Activated CD4-positive, alpha-beta T cell treated with anti-CD3 and anti-CD28 coated beads for 36 hours (primary cell): ENCODE measurements around the gene DISP2. TPM values are rescaled to one million over a fixed set of nuclear protein-coding genes. Genes with fewer than 3 reads are reported as not detected.

Experiments used
- ATAC-seq: fragments of 200-7000 bp; cut with Tn5 transposase; one replicate; pipeline ENCODE4 v1.10.0; 2021; ENCODE audit warnings: mild to moderate bottlenecking, moderate library complexity
- CTCF ChIA-PET: fragments of 350-600 bp; sonication (Branson Sonifier 250); formaldehyde crosslinking; loops from one replicate; lab custom pipeline; 2021; ENCODE audit warnings: antibody characterized with exemption; lab: Charles Lee
- POLR2A ChIA-PET: fragments of 350-600 bp; sonication (Branson Sonifier 250); formaldehyde crosslinking; loops from one replicate; lab custom pipeline; 2021; ENCODE audit warnings: antibody characterized with exemption, inconsistent platforms; lab: Charles Lee
- DNase-seq: peaks from one replicate; pipeline ENCODE4 v3.0.0-alpha.2; 2020
- H3K27ac Mint-ChIP-seq: one replicate; pipeline ENCODE4 v1.8.0; 2021; ENCODE audit warnings: mixed read lengths
- H3K27me3 Mint-ChIP-seq: one replicate; pipeline ENCODE4 v1.8.0; 2021; ENCODE audit warnings: mixed read lengths
- H3K36me3 Mint-ChIP-seq: one replicate; pipeline ENCODE4 v1.8.0; 2021; ENCODE audit warnings: low read depth, mixed read lengths
- H3K4me1 Mint-ChIP-seq: one replicate; pipeline ENCODE4 v1.8.0; 2021; ENCODE audit warnings: mixed read lengths
- H3K4me3 Mint-ChIP-seq: one replicate; pipeline ENCODE4 v1.8.0; 2021; ENCODE audit warnings: mild to moderate bottlenecking, moderate library complexity, mixed read lengths
- H3K9me3 Mint-ChIP-seq: one replicate; pipeline ENCODE4 v1.8.0; 2021; ENCODE audit warnings: low read depth, mixed read lengths
- intact Hi-C, 2 experiments: fragments of 100-400 bp; cut with DNase I in 1 of 2; cut with micrococcal nuclease in 1 of 2; formaldehyde crosslinking; loops; one replicate each; pipeline versions ENCODE4 v1.14.2 to v1.15.1; 2022 to 2024; cut with DNase I, micrococcal nuclease
- total RNA-seq, 2 experiments: library from RNA; stranded (reverse); gene quantifications; one replicate each; pipeline ENCODE4 v1.2.3, GENCODE V29; 2021

DISP2 gene
- total RNA-seq, 2 experiments from 2014 or later, result 0.02 to 0.04 TPM

DNA sequence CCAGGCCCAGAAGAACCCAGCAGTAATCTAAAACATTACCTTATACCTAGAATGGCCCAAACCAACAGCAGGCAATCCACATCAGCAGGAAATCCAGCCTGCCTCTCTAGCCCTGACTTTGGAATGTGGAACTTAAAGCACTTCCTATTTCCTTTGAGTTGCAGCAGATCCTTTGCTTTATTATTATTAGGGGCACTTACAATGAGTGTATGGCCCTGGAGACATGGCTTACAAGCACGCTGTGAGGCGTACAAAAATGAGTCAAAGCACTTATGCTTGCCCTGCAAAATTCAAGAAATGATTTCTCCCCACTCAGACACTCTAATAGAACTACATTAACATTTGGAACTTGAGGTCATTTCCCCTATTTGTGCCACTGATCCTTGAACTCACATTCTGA, 15.0 kb downstream of the DISP2 start:
- H3K4me1 Mint-ChIP-seq, result no peaks in the 10 kb centered on the region
- H3K4me3 Mint-ChIP-seq, result no peak overlapping the region
- intact Hi-C loops, result no loop called here
- H3K36me3 Mint-ChIP-seq, result no peaks in the 10 kb centered on the region
- H3K27ac Mint-ChIP-seq, result no peak overlapping the region
- CTCF ChIA-PET, result interaction anchor here (0.7 to 2.2 kb wide), 3 partner anchors 9 to 687 kb away, joined by 3 to 6 read pairs (median 3); partner anchors contain the start of gene KNSTRN
- POLR2A ChIA-PET, result no interaction called here
- ATAC-seq, result no peak
- no peaks in the 10 kb centered on the region for H3K27me3 Mint-ChIP-seq
- DNase-seq, result no peak
- no peaks in the 10 kb centered on the region for H3K9me3 Mint-ChIP-seq

DNA sequence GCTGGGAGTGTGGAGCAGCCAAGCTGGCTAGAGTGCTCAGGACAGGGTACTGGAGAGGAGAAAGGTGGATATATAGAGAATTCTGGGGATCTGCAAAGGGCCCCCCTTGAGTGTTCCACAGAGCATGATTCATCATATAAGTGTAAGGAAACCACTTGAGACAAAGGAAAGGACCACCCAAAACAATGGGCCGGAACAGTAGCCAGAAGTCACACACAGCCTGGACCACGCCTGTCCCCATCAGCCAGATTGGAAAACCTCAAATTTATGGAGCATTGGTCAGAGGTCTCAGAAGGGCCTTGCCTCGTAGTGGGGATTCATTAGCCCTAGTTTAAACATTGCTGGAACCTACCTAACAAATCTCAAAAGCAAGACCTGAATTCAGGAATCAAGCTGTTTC, 19.6 kb downstream of the DISP2 start:
- CTCF ChIA-PET, result interaction anchor here (0.6 to 2.3 kb wide), 3 partner anchors 10 to 103 kb away, joined by 3 to 7 read pairs (median 3); no protein-coding TSS in a partner anchor
- Mint-ChIP-seq H3K27ac (no peak overlapping the region), H3K27me3 (no peaks in the 10 kb centered on the region), H3K4me1 (peaks cover 3% of the 10 kb centered on the region), H3K9me3 (no peaks in the 10 kb centered on the region), H3K36me3 (no peaks in the 10 kb centered on the region), H3K4me3 (no peak overlapping the region)
- intact Hi-C loops, result no loop called here
- POLR2A ChIA-PET, result no interaction called here
- no peak for DNase-seq
- ATAC-seq, result no peak

DNA sequence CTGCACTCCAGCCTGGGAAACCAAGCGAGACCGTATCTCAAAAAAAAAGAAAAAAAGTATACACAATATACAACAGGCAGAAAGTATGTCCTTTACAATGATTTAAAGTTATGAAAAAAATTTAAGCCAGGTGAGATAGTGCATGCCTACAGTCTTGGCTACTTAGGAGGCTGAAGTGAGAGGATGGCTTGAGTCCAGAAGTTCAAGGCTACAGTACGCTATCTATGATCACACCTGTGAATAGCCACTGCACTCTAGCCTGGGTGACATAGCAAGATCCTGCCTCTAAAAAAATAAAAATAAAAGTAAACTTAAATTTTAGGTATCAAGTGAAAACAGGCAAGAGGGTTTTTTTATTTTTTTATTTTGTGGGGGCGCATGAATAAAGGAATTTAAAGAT, 21.4 kb downstream of the DISP2 start:
- Mint-ChIP-seq H3K4me1 (peaks cover 14% of the 10 kb centered on the region), H3K4me3 (no peak overlapping the region), H3K36me3 (peaks cover 7% of the 10 kb centered on the region), H3K27ac (no peak overlapping the region), H3K27me3 (no peaks in the 10 kb centered on the region), H3K9me3 (no peaks in the 10 kb centered on the region)
- ChIA-PET CTCF (interaction anchor here (0.7 to 1.5 kb wide), 2 partner anchors 10 to 104 kb away, joined by 3 read pairs; no protein-coding TSS in a partner anchor), POLR2A (no interaction called here)
- intact Hi-C loops, result no loop called here
- DNase-seq (no peak), ATAC-seq (no peak)

DNA sequence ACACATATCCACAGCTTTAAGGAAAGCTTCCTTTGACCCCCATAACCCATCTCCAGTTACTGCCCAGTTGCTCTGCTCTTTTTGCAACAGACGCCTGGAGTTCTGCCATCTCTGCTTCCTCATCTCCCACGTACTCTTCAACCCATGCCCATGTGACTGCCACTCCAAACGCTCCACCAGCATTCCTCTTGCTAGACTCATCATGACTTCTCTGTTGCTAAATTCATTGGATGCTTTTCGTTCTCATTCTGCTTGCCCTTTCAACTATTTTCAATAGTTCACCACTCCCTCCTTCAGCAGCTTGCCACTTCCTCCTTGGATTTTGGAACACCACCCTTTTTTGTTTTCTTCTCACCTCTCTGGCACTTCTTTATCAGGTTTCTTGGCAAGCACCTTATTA, 21.8 kb downstream of the DISP2 start:
- Mint-ChIP-seq H3K27ac (no peak overlapping the region), H3K9me3 (no peaks in the 10 kb centered on the region), H3K4me3 (no peak overlapping the region), H3K36me3 (peaks cover 10% of the 10 kb centered on the region), H3K27me3 (no peaks in the 10 kb centered on the region), H3K4me1 (peaks cover 18% of the 10 kb centered on the region)
- intact Hi-C loops, result loop anchor here in 1 of 2 experiments (5.0 kb wide), 1 partner anchor 1022 kb away; the partner anchor contains the start of gene NDUFAF1
- POLR2A ChIA-PET, result no interaction called here
- ATAC-seq (no peak), DNase-seq (no peak)
- CTCF ChIA-PET, result interaction anchor here (1.5 kb wide), 1 partner anchor 11 kb away, joined by 3 read pairs; no protein-coding TSS in a partner anchor

DNA sequence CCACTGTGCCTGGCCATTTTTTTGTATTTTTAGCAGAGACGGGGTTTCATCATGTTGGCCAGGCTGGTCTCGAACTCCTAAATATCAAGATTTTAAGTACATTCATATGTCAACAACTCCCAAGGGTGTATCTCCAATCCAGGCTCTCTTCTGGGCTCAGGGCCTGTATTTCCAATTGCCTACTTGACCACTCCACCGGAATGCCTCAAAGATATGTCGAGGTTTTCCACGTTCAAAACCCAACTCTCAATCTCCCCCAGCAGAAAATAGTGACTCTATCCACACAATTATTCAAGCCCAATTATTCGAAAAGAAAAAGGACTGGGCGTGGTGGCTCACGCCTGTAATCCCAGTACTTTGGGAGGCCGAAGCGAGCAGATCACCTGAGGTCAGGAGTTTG, 22.6 kb downstream of the DISP2 start:
- peaks cover 17% of the 10 kb centered on the region for H3K36me3 Mint-ChIP-seq
- DNase-seq (no peak), ATAC-seq (no peak)
- intact Hi-C loops, result loop anchor here in 1 of 2 experiments (5.0 kb wide), 1 partner anchor 1022 kb away; the partner anchor contains the start of gene NDUFAF1
- H3K27me3 Mint-ChIP-seq, result no peaks in the 10 kb centered on the region
- no peak overlapping the region for H3K27ac Mint-ChIP-seq
- peaks cover 22% of the 10 kb centered on the region for H3K4me1 Mint-ChIP-seq
- no peak overlapping the region for H3K4me3 Mint-ChIP-seq
- ChIA-PET CTCF (interaction anchor here (1.5 to 2.5 kb wide), 2 partner anchors 11 to 13 kb away, joined by 3 to 18 read pairs; no protein-coding TSS in a partner anchor), POLR2A (no interaction called here)
- H3K9me3 Mint-ChIP-seq, result no peaks in the 10 kb centered on the region

DNA sequence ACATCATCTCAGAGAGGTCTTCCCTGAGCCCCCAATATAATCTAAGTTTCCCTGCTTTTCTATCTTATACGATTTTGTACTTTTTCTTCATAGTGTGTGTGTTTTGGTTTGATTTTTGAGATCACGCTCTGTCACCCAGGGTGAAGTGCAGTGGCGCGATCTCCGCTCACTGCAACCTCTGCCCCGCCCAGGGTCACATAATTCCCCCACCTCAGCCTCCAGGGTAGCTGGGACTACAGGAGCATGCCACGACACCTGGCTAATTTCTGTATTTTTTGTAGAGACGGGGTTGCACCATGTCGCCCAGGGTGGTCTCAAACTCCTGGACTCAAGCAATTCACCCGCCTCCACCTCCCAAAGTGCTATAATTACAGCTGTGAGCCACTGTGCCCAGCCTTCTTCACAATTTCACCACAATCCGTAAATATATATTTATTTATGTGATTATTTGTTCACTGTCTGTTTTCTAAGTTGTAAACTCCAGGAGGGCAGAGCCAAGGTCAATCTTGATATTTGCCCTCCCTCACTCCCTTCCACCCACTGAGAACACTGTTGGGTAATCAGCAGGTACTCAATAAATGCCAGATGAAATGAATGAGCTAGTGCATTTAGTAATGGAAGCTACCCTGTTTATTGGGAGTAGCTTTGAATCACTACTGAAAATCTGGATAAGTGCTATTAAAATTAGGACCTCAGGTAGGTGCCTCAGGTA, 24.0 kb downstream of the DISP2 start:
- Mint-ChIP-seq H3K9me3 (no peaks in the 10 kb centered on the region), H3K4me3 (no peak overlapping the region), H3K4me1 (peaks cover 22% of the 10 kb centered on the region), H3K36me3 (peaks cover 28% of the 10 kb centered on the region), H3K27ac (no peak overlapping the region), H3K27me3 (no peaks in the 10 kb centered on the region)
- intact Hi-C loops, result loop anchor here (1.0 to 5.0 kb wide), 10 partner anchors 14 to 1020 kb away; partner anchors contain the start of genes BAHD1 (in 1 of the 2), BUB1B (in 1 of the 2), DISP2 (in 1 of the 2) and DNAJC17 (in 1 of the 2)
- no peak for ATAC-seq
- no peak for DNase-seq
- POLR2A ChIA-PET, result interaction anchor here (0.6 to 1.0 kb wide), 5 partner anchors 13 to 441 kb away, joined by 3 to 7 read pairs (median 3); no protein-coding TSS in a partner anchor
- CTCF ChIA-PET, result interaction anchor here (0.7 to 2.5 kb wide), 13 partner anchors 9 to 182 kb away, joined by 3 to 18 read pairs (median 4); partner anchors contain the start of genes INAFM2 and PLCB2

DNA sequence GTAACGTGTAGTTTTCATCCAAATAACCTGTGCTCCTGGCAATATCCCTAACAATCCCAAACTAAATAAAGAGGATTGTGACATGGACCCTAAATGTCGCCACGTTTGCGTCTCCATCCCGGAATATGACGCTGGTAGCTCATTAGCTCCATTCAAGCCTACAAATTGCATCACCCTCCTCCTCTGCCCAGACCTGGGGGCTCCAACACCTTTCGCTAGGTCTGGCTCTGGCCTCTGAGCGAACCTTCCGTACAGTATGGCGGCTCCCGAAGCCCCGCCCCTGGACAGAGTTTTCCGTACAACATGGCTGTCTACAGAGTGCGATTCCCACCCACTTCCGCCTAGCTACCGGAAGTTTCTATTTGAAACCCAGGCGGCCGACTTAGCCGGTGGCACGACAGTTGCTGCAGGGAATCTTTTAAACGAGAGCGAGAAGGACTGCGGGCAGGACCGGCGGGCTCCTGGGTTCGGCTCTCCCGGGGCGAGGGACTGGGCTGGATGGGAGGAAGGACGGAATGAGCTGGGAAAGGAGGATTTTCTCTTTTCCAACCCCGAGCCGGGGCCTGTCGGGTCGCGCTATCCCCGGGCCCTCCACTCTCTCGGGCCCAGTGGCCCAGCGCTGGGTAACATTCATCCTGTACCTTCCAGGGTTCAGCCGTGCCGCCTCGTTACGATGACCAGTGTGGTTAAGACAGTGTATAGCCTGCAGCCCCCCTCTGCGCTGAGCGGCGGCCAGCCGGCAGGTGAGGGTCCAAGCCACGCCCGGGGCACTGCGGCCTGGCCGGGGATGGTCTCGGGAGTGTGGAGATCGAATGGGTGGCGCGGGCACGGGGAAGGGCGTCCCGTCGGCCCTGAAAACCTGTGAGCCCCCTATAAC, 24.8 kb downstream of the DISP2 start, which contains the start of gene KNSTRN:
Gene KNSTRN (plus strand): TSS at position 142 of the 877 bp plus-strand sequence. CDS start 115 bp downstream, at position 257.
- ChIA-PET CTCF (interaction anchor here (0.5 to 2.5 kb wide), 19 partner anchors 8 to 467 kb away, joined by 3 to 18 read pairs (median 4); partner anchors contain the start of genes INAFM2 and PLCB2), POLR2A (interaction anchor here (0.6 to 1.0 kb wide), 5 partner anchors 12 to 440 kb away, joined by 3 to 7 read pairs (median 3); no protein-coding TSS in a partner anchor)
- Mint-ChIP-seq H3K36me3 (peaks cover 36% of the 10 kb centered on the region), H3K27me3 (no peaks in the 10 kb centered on the region), H3K9me3 (no peaks in the 10 kb centered on the region), H3K4me3 (peak within 1 kb of the TSS; percentile 93), H3K27ac (peak within 1 kb of the TSS; percentile 78), H3K4me1 (peaks cover 22% of the 10 kb centered on the region)
- ATAC-seq, result peak; percentile 100
- peak; percentile 97 for DNase-seq
- intact Hi-C loops, result loop anchor here (1.0 to 5.0 kb wide), 10 partner anchors 15 to 1019 kb away; partner anchors contain the start of genes BAHD1 (in 1 of the 2), BUB1B (in 1 of the 2), DISP2 (in 1 of the 2) and DNAJC17 (in 1 of the 2)

DNA sequence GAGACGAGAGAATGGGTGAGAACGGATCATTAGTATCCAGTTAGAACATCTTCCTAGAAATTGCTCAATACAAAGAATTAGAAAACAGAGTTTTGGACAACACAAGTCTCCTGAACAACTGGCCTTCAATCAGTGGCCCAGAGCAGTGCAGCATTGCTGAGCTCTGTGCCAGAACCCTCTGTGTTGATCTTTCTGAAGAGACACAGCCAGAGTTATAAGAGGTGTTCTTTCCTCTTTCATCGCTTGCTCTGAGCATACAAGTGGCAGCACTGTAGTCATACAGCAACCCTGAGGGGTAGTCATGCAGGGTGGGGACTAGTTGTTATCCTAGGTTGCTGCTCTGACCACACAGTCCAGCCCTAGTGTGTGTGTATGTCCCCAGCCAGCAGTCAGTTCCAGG, 28.5 kb downstream of the DISP2 start:
- H3K9me3 Mint-ChIP-seq, result no peaks in the 10 kb centered on the region
- DNase-seq, result no peak
- CTCF ChIA-PET, result interaction anchor here (1.1 to 2.1 kb wide), 5 partner anchors 12 to 66 kb away, joined by 3 to 6 read pairs (median 5); no protein-coding TSS in a partner anchor
- intact Hi-C loops, result no loop called here
- POLR2A ChIA-PET, result interaction anchor here (0.7 kb wide), 1 partner anchor 12 kb away, joined by 3 read pairs; no protein-coding TSS in a partner anchor
- H3K27ac Mint-ChIP-seq, result no peak overlapping the region
- ATAC-seq, result no peak
- peaks cover 22% of the 10 kb centered on the region for H3K4me1 Mint-ChIP-seq
- no peaks in the 10 kb centered on the region for H3K27me3 Mint-ChIP-seq
- peaks cover 58% of the 10 kb centered on the region for H3K36me3 Mint-ChIP-seq
- H3K4me3 Mint-ChIP-seq, result no peak overlapping the region

DNA sequence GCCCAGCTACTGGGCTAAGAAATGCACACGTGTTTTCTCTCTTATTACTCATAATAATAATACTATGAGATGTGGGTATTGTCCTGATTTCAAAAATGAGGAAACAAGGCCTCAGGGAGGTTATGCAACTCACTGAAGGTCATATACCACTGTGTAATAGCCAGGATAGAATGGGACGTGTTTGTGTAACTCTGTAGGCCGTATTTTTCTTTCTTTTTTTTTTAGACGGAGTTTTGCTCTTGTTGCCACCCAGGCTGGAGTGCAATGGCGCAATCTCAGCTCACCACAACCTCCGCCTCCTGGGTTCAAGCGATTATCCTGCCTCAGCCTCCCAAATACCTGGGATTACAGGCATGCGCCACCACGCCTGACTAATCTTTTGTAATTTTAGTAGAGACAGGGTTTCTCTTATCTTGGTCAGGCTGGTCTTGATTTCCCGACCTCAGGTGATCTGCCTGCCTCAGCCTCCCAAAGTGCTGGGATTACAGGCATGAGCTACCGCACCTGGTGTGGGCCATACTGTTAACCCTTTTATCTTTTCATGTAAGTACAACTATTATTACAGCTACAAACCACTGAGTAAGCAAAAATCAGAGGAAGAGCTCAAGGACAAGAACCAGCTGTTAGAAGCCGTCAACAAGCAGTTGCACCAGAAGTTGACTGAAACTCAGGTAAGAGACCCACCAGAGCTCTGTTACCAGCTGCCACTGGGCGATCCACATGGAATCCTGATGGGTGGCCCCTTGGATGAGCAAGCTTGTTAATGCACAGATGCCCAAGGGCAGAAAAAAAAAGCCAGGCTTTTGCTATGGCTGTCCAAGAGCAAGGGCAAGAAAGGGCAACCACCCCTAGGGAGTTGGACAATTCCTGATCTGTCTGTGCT, 31.2 kb downstream of the DISP2 start:
- intact Hi-C loops, result no loop called here
- ChIA-PET CTCF (interaction anchor here (0.6 to 1.1 kb wide), 4 partner anchors 13 to 31 kb away, joined by 3 read pairs; no protein-coding TSS in a partner anchor), POLR2A (interaction anchor here (0.5 kb wide), 1 partner anchor 62 kb away, joined by 7 read pairs; no protein-coding TSS in a partner anchor)
- no peak overlapping the region for H3K27ac Mint-ChIP-seq
- H3K36me3 Mint-ChIP-seq, result peaks cover 68% of the 10 kb centered on the region
- peaks cover 10% of the 10 kb centered on the region for H3K4me1 Mint-ChIP-seq
- no peaks in the 10 kb centered on the region for H3K27me3 Mint-ChIP-seq
- ATAC-seq, result no peak
- no peak overlapping the region for H3K4me3 Mint-ChIP-seq
- no peaks in the 10 kb centered on the region for H3K9me3 Mint-ChIP-seq
- no peak for DNase-seq
